ENCODE results near the gene COLEC11.
"Not testable (repeated sequence)": the region's sequence is repeated elsewhere in the genome, so short reads cannot be mapped to it uniquely, and the experiment has no call there.

COLEC11 gene

GRCh38 chr2:3612639-3613523 is 18.0 kb downstream of the COLEC11 start:
- TF ChIP-seq, protein P1, sequence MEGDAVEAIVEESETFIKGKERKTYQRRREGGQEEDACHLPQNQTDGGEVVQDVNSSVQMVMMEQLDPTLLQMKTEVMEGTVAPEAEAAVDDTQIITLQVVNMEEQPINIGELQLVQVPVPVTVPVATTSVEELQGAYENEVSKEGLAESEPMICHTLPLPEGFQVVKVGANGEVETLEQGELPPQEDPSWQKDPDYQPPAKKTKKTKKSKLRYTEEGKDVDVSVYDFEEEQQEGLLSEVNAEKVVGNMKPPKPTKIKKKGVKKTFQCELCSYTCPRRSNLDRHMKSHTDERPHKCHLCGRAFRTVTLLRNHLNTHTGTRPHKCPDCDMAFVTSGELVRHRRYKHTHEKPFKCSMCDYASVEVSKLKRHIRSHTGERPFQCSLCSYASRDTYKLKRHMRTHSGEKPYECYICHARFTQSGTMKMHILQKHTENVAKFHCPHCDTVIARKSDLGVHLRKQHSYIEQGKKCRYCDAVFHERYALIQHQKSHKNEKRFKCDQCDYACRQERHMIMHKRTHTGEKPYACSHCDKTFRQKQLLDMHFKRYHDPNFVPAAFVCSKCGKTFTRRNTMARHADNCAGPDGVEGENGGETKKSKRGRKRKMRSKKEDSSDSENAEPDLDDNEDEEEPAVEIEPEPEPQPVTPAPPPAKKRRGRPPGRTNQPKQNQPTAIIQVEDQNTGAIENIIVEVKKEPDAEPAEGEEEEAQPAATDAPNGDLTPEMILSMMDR (conservative IDR thresholded peaks at IDR 0.05; ENCODE audit: low read depth, low read length) = no peak
- no peak for DNase-seq (ENCODE audit: low read depth)
- no peak overlapping the region for H3K4me3 ChIP-seq (ENCODE audit: low read depth, low read length)

- no peak for DNase-seq (ENCODE audit: low read depth)
- H3K4me3 ChIP-seq (ENCODE audit: low read depth, low read length) = no peak overlapping the region
- TF ChIP-seq, protein P1 (conservative IDR thresholded peaks at IDR 0.05; ENCODE audit: low read depth, low read length) = no peak
Observed at GRCh38 chr2:3613524-3613905, 18.6 kb downstream of the COLEC11 start.

DNA sequence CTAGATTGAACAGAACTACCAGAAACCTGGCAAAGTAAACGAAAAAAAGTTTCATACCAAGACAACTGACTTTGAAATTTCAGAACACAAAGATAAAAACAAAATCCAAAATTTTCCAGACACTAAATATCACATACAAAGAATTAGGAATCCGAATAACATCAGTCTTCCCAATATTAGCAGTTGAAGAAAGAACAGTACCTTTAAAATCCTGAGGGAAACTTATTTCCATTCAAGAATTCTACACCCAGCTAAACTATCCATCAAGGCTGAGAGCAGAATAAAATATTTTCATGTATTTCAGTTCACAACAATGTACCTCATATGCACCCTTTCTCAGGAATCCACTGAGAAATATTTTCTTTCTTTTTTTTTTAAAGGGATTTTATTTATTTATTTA is 19.8 kb downstream of the COLEC11 start:
- DNase-seq (ENCODE audit: low read depth); H3K4me3 ChIP-seq (ENCODE audit: low read depth, low read length): not testable (repeated sequence)

DNA sequence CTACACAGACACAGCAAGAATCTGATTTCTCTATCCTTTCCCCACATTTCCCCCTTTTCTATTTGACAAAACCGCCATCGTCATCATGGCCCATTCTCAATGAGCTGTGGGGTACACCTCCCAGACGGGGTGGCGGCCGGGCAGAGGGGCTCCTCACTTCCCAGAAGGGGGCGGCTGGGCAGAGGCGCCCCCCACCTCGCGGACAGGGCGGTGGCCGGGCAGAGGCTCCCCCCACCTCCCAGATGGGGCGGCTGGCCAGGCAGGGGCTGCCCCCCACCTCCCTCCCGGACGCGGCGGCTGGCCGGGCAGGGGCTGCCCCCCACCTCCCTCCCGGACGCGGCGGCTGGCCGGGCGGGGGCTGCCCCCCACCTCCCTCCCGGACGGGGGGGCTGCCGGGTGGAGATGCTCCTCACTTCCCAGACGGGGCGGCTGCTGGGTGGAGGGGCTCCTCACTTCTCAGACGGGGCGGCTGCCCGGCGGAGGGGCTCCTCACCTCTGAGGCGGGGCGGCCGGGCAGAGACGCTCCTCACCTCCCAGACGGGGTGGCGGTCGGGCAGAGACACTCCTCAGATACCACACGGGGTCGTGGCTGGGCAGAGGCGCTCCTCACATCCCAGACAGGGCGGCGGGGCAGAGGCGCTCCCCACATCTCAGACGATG is 20.8 kb downstream of the COLEC11 start:
- H3K4me3 ChIP-seq (ENCODE audit: low read depth, low read length); DNase-seq (ENCODE audit: low read depth): not testable (repeated sequence)

GRCh38 chr2:3616435-3617197 is 21.7 kb downstream of the COLEC11 start:
- not testable (repeated sequence) for DNase-seq (ENCODE audit: low read depth); H3K4me3 ChIP-seq (ENCODE audit: low read depth, low read length)

DNA sequence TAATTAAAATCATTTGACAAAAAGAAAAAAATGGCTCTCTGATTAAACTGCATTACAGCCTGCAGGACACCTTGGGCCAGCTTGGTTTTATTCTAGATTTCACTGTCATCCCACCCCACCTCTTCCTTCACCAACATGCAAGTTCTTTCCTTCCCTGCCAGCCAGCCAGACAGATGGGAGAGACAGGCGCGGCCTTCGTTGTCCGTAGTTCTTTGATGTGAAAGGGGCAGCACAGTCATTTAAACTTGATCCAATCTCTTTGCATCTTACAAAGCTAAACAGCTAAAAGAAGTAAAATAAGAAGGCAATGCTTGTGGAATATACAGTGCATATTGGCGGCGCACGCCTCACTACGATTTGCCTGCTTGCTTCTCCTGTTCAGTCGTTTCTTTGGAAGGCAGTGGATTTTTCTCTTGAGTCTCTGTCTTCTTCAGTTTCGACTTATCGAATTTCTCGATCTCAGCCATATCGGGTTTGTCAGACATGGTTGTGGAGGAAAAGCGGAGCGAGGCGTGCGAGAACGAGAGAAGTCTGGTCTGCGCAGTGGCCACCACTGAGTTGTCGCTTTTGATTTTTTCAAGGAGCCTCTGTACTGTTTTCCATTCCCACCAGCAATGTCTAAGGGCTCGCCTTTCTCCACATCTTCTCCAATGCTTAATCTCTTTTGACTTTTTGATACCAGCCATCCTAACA is 22.4 kb downstream of the COLEC11 start:
- TF ChIP-seq, protein P1 (conservative IDR thresholded peaks at IDR 0.05; ENCODE audit: low read depth, low read length) = no peak
- DNase-seq (ENCODE audit: low read depth) = no peak
- H3K4me3 ChIP-seq (ENCODE audit: low read depth, low read length) = no peak overlapping the region

- TF ChIP-seq, protein P1 (conservative IDR thresholded peaks at IDR 0.05; ENCODE audit: low read depth, low read length) = no peak
- no peak overlapping the region for H3K4me3 ChIP-seq (ENCODE audit: low read depth, low read length)
- no peak for DNase-seq (ENCODE audit: low read depth)
Observed at GRCh38 chr2:3618367-3618766, 23.5 kb downstream of the COLEC11 start.

DNA sequence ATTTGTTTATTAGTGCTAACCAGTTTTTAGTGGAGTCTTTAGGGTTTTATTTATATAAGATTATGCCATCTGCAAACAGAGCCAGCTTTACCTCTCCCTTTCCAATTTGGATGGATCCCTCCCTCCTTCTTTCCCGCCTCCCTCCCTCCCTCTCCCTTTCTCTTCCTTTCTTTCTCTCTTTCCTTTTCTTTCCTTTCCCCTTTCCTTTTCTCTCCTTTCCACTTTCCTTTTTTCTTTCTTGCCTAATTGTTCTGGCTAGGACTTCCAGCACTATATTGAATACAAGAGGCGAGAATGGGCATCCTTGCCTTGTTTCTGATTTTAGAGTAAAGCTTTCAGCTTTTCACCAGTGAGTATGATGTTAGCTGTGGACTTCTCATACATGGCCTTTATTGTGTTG is 24.1 kb downstream of the COLEC11 start:
- TF ChIP-seq, protein P1 (conservative IDR thresholded peaks at IDR 0.05; ENCODE audit: low read depth, low read length) = no peak
- no peak overlapping the region for H3K4me3 ChIP-seq (ENCODE audit: low read depth, low read length)
- DNase-seq (ENCODE audit: low read depth) = no peak

GRCh38 chr2:3619661-3620060 is 24.7 kb downstream of the COLEC11 start:
- H3K4me3 ChIP-seq (ENCODE audit: low read depth, low read length); DNase-seq (ENCODE audit: low read depth): not testable (repeated sequence)
